Measurements from ENCODE around the gene LAMA5.

GRCh38 chr20:62293946-62294345, 73.2 kb downstream of the LAMA5 start:
- TF ChIP-seq, protein P1, sequence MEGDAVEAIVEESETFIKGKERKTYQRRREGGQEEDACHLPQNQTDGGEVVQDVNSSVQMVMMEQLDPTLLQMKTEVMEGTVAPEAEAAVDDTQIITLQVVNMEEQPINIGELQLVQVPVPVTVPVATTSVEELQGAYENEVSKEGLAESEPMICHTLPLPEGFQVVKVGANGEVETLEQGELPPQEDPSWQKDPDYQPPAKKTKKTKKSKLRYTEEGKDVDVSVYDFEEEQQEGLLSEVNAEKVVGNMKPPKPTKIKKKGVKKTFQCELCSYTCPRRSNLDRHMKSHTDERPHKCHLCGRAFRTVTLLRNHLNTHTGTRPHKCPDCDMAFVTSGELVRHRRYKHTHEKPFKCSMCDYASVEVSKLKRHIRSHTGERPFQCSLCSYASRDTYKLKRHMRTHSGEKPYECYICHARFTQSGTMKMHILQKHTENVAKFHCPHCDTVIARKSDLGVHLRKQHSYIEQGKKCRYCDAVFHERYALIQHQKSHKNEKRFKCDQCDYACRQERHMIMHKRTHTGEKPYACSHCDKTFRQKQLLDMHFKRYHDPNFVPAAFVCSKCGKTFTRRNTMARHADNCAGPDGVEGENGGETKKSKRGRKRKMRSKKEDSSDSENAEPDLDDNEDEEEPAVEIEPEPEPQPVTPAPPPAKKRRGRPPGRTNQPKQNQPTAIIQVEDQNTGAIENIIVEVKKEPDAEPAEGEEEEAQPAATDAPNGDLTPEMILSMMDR (IDR thresholded peaks at IDR 0.05), result no peak
- TF ChIP-seq POLR2A (IDR thresholded peaks at IDR 0.05), result no peak

All from lower leg skin (tissue), 3 donors.